ENCODE results near the gene FMNL1. TPM values are rescaled to one million over a fixed set of nuclear protein-coding genes. Genes with fewer than 3 reads are reported as not detected.

FMNL1 gene
- total and polyA plus RNA-seq, 10 of the 15 experiments (the other 5 are each of a cell fraction or from before 2014, with no cell fraction given) = 3.3 to 108 (median 19.5) TPM

DNA sequence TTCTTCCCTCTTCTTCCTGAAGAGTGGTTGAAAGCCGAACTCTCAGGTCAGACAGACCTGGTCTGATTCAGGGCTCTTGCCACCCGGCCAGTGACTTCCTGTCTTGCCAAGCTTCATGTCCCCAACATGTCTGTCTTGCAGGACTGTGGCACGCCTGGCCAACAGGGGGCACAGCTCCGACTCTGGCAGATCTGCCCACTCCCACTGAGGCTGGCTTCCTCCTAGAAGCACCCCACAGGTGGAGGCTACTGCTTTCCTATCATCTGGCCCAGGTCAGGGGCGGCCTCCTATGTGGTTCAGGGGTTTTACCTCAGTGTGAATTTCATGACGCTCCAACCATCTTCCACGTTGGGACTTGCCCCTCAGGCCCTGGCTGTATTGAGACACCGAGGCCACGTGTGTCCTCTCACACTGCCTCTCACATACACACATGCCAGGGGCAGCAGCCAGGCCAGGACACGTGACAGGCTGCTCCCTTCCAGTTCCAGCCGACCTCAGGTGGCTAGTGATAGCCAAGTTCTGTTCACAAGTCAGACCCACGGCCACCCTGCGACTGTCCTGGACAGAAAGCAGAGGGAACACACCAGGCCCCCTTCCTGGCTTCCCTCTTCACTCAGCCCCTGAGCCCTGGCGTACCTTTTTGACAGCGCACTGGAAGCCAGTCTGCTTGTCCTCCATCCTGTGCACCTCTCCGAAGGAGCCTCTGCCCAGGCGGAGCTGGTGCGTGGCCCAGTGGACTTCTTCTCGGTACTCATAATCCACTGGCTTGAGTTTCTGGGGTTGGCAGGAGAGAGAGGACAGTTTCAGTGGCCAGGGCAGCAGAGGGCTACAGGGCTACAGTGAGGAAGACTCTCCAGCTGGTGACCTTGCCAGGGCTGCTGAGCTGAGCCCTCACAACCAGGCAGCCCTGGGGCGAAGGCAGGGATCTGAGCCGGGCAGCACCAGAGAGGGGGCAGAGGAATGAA, 62.8 kb downstream of the FMNL1 start:
- ChIA-PET RAD21 (ENCODE audit: unreplicated experiment) (interaction anchor here (0.6 to 3.3 kb wide), 7 partner anchors 18 to 99 kb away, joined by 3 to 15 read pairs (median 4); partner anchors contain the start of gene MAP3K14), SMC1A (ENCODE audit: uncharacterized antibody, unreplicated experiment) (interaction anchor here (0.7 to 2.2 kb wide), 5 partner anchors 9 to 49 kb away, joined by 3 to 11 read pairs (median 4); no protein-coding TSS in a partner anchor), POLR2A (interaction anchor here (0.5 to 0.7 kb wide), 2 partner anchors 9 to 980 kb away, joined by 3 read pairs; no protein-coding TSS in a partner anchor), CTCF (interaction anchor here (0.6 to 3.2 kb wide), 15 partner anchors 10 to 110 kb away, joined by 3 to 15 read pairs (median 4); partner anchors contain the start of gene MAP3K14)
- H2AFZ ChIP-seq (ENCODE audit: control insufficient read depth, low read depth, low read length) = no peak overlapping the region
- no peak overlapping the region for H3K4me3 ChIP-seq
- TF ChIP-seq RB1 (IDR thresholded peaks at IDR 0.05; ENCODE audit: borderline replicate concordance) (no peak), DPF2 (IDR thresholded peaks at IDR 0.05) (no peak), FOXK2 (IDR thresholded peaks at IDR 0.05) (no peak), POLR2A (IDR thresholded peaks at IDR 0.05; ENCODE audit: low read depth, low read length) (peak; percentile 40), NFXL1 (IDR thresholded peaks at IDR 0.05; ENCODE audit: borderline replicate concordance) (no peak), BACH1 (IDR thresholded peaks at IDR 0.05; ENCODE audit: borderline replicate concordance) (no peak), RAD21 (IDR thresholded peaks at IDR 0.05; ENCODE audit: insufficient read depth, low read depth, low read length) (peak; percentile 26; the same call in 1 of the 2 replicates), POLR2AphosphoS5 (IDR thresholded peaks at IDR 0.05; ENCODE audit: low read length) (peak; percentile 31), ZNF207 (IDR thresholded peaks at IDR 0.05; ENCODE audit: borderline replicate concordance) (no peak), SMC3 (IDR thresholded peaks at IDR 0.05; ENCODE audit: borderline replicate concordance, low read length) (peak; percentile 46; the same call in 1 of the 2 replicates), CBX3 (IDR thresholded peaks at IDR 0.05; ENCODE audit: borderline replicate concordance, low read depth) (no peak), SRF (IDR thresholded peaks at IDR 0.05; ENCODE audit: low read depth in 2 of 2, low read length in 2 of 2) (no peak)
- TF ChIP-seq, protein P1, sequence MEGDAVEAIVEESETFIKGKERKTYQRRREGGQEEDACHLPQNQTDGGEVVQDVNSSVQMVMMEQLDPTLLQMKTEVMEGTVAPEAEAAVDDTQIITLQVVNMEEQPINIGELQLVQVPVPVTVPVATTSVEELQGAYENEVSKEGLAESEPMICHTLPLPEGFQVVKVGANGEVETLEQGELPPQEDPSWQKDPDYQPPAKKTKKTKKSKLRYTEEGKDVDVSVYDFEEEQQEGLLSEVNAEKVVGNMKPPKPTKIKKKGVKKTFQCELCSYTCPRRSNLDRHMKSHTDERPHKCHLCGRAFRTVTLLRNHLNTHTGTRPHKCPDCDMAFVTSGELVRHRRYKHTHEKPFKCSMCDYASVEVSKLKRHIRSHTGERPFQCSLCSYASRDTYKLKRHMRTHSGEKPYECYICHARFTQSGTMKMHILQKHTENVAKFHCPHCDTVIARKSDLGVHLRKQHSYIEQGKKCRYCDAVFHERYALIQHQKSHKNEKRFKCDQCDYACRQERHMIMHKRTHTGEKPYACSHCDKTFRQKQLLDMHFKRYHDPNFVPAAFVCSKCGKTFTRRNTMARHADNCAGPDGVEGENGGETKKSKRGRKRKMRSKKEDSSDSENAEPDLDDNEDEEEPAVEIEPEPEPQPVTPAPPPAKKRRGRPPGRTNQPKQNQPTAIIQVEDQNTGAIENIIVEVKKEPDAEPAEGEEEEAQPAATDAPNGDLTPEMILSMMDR (IDR thresholded peaks at IDR 0.05 in 2 of 3, conservative IDR thresholded peaks at IDR 0.05 in 1 of 3; ENCODE audit: control insufficient read depth in 2 of 3, extremely low read depth in 1 of 3, insufficient read depth in 1 of 3, low read depth in 3 of 3, low read length in 3 of 3) = peak; percentile 26 to 45 (median 43); a peak in 3 of 6 replicates
- intact Hi-C loops (cut with micrococcal nuclease; ENCODE audit: unreplicated experiment) = no loop called here
- H3K9ac ChIP-seq (ENCODE audit: control insufficient read depth, insufficient read depth, low read length) = no peak overlapping the region
- H3K36me3 ChIP-seq (ENCODE audit: control insufficient read depth in 2 of 2, insufficient read depth in 2 of 2, low read length in 1 of 2) = peaks cover 46 to 49% of the 10 kb centered on the region in 2 experiments
- BruUV-seq (replicated peaks) = no TSS peak
- in situ Hi-C loops (cut with MboI) = no loop called here
- no peak for DNase-seq (ENCODE audit: low read depth, low spot score)
- H3K4me1 ChIP-seq (ENCODE audit: control insufficient read depth, insufficient read depth, low read length) = no peaks in the 10 kb centered on the region
- H3K79me2 ChIP-seq (ENCODE audit: control insufficient read depth, insufficient read depth, low read length) = no peaks in the 10 kb centered on the region
- H3K4me2 ChIP-seq (ENCODE audit: control insufficient read depth, insufficient read depth) = no peak overlapping the region
- H3K27me3 ChIP-seq (replicated peaks in 1 of 2; ENCODE audit: control insufficient read depth in 2 of 2, insufficient read depth in 2 of 2, low read length in 1 of 2) = no peaks in the 10 kb centered on the region
- 86% methylated on average over 21 of the region's 21 CpGs for WGBS (ENCODE audit: insufficient coverage, insufficient replicate concordance, low lambda C conversion rate, missing lambda C conversion rate)
- no peak for FAIRE-seq
- peak; percentile 86 for ATAC-seq
- H3K9me3 ChIP-seq (replicated peaks; ENCODE audit: control insufficient read depth, insufficient read depth, low read length) = no peaks in the 10 kb centered on the region
- peak overlapping the region; percentile 44 for H3K27ac ChIP-seq (ENCODE audit: control insufficient read depth, insufficient read depth)
- no peaks in the 10 kb centered on the region for H4K20me1 ChIP-seq (ENCODE audit: control insufficient read depth, insufficient read depth)
